B cell (primary cell): ENCODE data around the gene ZCWPW2.

Source experiments
- CTCF ChIP-seq: fragments of 200-600 bp; IDR thresholded peaks from one replicate; pipeline ENCODE4 v1.8.0; 2022; ENCODE audit warnings: antibody characterized with exemption, mild to moderate bottlenecking
- EZH2 ChIP-seq: IDR thresholded peaks from 2 replicates; pipeline ENCODE4 v1.6.1; 2012; ENCODE audit warnings: borderline replicate concordance, low read depth, mild to moderate bottlenecking, moderate library complexity, low read length; ENCODE audit not compliant: insufficient read depth, poor library complexity, severe bottlenecking

- no peak for TF ChIP-seq EZH2
- no peak for TF ChIP-seq CTCF
Observed at GRCh38 chr3:28299705-28300104, 48.8 kb upstream of the ZCWPW2 start.
